Right lung (tissue), 10 donors: ENCODE data around the gene DDX46. TPM values are rescaled to one million over a fixed set of nuclear protein-coding genes. Genes with fewer than 3 reads are reported as not detected.
"Not testable (repeated sequence)": the region's sequence is repeated elsewhere in the genome, so short reads cannot be mapped to it uniquely, and the experiment has no call there.

ENCODE experiments used
- DNase-seq, 2 donors: peaks; one replicate each; pipeline ENCODE4 v3.0.0-alpha.2; 2013
- long read RNA-seq, 8 donors: transcript quantifications; one replicate each; lab custom pipeline, GENCODE V29; 2026
- polyA plus RNA-seq, 5 donors: library from polyadenylated mRNA; unstranded; fragments of 120-200 nt; gene quantifications; one replicate each; pipeline versions ENCODE4 v1.2.1 to v1.2.3, GENCODE V29; 2013; ENCODE audit warnings: inconsistent platforms in 1 of 5, low replicate concordance in 1 of 5; ENCODE audit not compliant: insufficient read length in 5 of 5, insufficient read depth in 1 of 5

Gene DDX46, protein sequence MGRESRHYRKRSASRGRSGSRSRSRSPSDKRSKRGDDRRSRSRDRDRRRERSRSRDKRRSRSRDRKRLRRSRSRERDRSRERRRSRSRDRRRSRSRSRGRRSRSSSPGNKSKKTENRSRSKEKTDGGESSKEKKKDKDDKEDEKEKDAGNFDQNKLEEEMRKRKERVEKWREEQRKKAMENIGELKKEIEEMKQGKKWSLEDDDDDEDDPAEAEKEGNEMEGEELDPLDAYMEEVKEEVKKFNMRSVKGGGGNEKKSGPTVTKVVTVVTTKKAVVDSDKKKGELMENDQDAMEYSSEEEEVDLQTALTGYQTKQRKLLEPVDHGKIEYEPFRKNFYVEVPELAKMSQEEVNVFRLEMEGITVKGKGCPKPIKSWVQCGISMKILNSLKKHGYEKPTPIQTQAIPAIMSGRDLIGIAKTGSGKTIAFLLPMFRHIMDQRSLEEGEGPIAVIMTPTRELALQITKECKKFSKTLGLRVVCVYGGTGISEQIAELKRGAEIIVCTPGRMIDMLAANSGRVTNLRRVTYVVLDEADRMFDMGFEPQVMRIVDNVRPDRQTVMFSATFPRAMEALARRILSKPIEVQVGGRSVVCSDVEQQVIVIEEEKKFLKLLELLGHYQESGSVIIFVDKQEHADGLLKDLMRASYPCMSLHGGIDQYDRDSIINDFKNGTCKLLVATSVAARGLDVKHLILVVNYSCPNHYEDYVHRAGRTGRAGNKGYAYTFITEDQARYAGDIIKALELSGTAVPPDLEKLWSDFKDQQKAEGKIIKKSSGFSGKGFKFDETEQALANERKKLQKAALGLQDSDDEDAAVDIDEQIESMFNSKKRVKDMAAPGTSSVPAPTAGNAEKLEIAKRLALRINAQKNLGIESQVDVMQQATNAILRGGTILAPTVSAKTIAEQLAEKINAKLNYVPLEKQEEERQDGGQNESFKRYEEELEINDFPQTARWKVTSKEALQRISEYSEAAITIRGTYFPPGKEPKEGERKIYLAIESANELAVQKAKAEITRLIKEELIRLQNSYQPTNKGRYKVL
- 100 to 1,000 TPM in 1 of 5 donors, 10 to 100 TPM in 4; 56.6 to 104 (median 94.5) TPM for polyA plus RNA-seq
- long read RNA-seq, donor 1, partial matches to known transcripts: 126 of 132 reads
- long read RNA-seq, donor 1, other reads (novel, unspliced or antisense): 0 of 132 reads
- long read RNA-seq, donor 2, partial matches to known transcripts: 86 of 86 reads
- long read RNA-seq, donor 2, other reads (novel, unspliced or antisense): 0 of 86 reads
- long read RNA-seq, donor 3, partial matches to known transcripts: 93 of 94 reads
- long read RNA-seq, donor 3, other reads (novel, unspliced or antisense): 0 of 94 reads
- long read RNA-seq, donor 4, partial matches to known transcripts: 73 of 74 reads
- long read RNA-seq, donor 4, other reads (novel, unspliced or antisense): 0 of 74 reads
- long read RNA-seq, donor 5, partial matches to known transcripts: 202 of 205 reads
- long read RNA-seq, donor 5, other reads (novel, unspliced or antisense): 0 of 205 reads
- long read RNA-seq, donor 6, partial matches to known transcripts: 170 of 171 reads
- long read RNA-seq, donor 6, other reads (novel, unspliced or antisense): 0 of 171 reads
- long read RNA-seq, donor 7, partial matches to known transcripts: 191 of 192 reads
- long read RNA-seq, donor 7, other reads (novel, unspliced or antisense): 0 of 192 reads
- long read RNA-seq, donor 8, partial matches to known transcripts: 36 of 36 reads
- long read RNA-seq, donor 8, other reads (novel, unspliced or antisense): 0 of 36 reads

DNA sequence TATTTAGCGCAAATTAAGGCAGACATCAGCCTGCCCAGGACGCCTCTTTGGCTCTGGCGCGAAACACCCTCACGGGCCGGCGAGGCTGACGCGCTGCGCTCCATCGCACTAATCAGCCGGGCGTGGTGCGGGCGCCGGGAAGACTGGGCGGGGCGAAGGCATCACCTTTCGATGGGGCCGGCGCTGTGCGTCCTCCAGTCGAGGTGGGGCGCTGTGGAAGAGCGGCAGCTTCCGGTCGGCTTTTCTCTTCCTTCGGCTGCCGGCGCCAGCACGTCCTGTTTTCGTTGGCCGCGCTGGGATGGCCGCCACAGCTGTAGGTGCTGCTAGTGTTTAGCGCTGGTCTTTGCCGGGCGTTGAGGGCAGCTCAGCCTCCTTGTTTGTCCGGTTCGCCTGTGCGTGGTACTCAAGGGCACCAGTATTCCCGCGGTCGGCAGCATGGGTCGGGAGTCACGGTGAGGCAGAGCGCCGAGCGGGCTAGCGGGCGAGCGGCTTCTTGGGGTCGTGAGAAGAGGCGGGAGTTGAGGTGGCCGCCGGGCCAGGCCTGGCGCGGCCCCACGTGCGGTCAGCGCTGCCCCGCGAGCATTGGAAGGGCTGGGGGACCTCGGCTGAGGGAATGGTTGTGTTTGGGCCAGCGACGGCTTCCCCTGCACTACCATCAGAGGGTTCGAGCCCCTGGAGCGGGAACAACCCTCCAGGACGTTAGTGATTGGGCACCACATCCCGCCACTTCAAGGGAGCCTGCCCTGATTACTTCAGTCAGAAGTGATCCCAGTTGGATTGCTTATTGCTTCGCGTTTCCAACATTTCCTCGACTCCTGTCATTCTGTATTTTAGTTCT, at the start of gene DDX46:
Gene DDX46 (plus strand): TSS at position 276 of the 838 bp plus-strand sequence. CDS start 160 bp downstream, at position 436.
- peak; percentile 84 to 88 for DNase-seq

DNA sequence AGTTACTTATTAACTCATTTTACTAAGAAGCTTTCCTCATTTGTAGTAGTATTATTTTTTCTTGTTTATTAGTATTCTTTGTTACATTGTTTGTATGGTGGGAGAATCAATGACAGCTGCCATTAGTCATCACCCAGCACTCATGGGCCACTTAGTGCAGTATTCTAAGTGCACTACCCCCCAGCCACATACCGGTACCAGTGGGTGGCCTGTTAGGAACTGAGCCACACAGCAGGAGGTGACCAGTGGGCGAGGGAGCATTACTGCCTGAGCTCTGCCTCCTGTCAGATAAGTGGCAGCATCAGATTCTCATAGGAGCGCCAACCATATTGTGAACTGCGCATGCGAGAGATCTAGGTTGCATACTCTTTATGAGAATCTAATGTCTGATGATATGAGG, 44.5 kb upstream of the DDX46 start:
- no peak for DNase-seq

DNA sequence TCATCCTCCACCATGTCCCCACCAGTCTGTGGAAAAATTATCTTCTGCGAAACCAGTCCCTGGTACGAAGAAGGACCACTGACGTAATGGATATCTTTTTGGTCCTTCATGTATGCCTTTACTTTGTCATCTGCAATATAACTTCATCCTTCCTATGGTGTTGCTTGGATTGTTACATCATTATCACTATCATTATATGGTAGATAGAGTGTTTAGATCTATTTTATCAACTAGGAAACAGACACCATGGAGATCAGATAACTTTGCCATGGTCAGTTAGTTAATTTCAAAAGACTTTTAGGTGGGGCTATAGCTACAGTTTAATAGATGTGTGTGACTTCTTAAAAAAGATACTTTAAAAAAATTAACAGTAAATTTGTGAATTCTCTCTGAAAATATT, 44.0 kb upstream of the DDX46 start:
- no peak for DNase-seq

DNA sequence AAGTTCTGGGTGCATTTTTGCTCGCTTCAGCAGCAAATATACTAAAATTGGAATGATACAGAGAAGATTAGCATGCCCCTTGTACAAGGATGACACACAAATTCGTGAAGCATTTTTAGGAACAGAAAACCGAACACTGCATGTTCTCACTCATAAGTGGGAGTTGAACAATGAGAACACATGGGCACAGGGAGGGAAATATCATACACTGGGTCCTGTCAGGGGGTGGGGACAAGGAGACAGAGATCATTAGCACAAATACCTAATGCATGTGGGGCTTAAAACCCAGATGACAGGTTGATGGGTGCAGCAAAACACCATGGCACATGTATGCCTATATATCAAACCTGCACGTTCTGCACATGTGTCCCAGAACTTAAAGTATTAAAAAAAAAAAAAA, 43.1 kb upstream of the DDX46 start:
- DNase-seq: not testable (repeated sequence)

DNA sequence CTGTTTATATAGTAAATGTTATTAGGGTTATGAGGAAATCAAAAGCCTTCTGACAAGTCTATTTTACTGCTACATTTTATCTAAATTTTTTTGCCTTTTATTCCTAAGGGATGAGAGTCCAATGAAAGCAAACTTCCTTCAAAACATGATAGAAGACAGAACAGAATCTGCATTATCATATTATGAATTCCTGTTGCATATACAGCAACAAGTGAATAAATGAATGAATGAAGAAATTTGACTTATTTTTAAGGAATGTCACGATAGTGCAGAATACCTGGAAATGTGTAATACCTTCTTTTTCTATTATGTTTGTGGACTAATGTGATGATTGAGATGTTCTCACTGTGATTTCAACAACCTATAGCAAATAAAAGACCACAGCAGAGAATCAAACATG, 33.7 kb upstream of the DDX46 start:
- DNase-seq: no peak

DNA sequence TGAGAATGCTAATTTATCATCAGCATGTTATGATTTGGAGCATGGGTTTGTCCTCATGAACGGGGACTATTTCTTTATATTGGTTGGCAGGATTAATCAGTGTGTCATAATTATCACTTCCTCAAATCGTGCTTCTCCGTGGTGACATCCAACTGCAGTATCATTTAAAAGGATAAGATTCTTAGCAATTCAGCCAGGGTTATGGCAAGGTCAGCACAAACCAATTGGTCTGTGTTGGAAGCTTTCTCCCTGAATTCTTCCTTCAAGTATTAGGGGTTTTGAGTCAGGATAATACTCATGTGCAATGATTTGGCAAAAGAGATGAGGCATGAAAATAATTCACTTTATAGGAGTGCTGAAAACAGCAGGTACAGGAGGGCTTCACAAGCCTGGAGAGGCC, 25.8 kb upstream of the DDX46 start:
- DNase-seq: no peak

DNA sequence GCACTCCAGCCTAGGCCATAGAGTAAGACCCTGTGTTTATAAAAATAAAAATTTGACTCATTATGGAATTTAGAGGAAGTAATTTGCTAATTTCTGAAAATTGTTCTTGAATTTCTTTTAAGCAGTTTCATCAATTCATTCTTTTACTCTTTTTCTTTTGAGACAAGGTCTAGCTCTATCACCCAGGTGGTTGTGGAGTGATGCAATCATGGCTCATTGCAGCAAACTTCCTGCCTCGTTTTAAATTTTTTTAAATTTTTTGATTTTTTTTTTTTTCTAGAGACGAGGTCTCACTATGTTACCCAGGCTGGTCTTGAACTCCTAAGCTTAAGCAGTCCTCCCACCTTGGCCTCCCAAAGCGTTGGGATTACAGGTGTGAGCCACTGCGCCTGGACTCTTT, 23.3 kb upstream of the DDX46 start:
- DNase-seq: no peak

DNA sequence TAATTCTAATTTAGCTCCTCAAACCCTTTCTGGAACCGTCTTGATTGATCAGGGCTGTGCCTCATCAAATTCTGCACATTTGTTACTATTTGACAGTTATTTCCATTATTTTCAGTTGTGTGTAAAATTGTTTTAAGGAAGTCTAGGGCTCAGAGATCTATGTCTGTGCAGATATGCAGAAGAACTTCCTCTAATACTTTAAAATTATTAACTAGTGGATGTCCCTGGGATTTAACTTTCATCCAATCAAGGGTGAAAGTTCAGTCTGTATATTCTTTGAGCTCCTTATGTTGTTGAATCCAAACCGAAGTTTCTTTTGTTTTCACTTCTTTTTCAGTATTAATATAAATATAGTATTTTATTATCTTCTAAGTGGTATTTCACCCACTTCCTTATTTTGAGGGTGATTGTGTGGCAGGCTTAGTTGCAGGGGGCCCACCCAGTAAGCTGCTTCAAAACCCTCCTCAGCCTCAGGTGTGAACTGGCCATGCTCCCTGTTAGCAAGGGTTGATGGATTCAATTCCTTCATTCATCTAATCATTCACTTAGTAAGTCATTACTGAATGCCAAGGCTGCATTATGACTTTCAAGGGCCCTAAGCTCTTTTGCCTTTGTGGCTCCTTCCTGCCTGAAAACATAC, 22.3 kb upstream of the DDX46 start:
- DNase-seq: no peak

DNA sequence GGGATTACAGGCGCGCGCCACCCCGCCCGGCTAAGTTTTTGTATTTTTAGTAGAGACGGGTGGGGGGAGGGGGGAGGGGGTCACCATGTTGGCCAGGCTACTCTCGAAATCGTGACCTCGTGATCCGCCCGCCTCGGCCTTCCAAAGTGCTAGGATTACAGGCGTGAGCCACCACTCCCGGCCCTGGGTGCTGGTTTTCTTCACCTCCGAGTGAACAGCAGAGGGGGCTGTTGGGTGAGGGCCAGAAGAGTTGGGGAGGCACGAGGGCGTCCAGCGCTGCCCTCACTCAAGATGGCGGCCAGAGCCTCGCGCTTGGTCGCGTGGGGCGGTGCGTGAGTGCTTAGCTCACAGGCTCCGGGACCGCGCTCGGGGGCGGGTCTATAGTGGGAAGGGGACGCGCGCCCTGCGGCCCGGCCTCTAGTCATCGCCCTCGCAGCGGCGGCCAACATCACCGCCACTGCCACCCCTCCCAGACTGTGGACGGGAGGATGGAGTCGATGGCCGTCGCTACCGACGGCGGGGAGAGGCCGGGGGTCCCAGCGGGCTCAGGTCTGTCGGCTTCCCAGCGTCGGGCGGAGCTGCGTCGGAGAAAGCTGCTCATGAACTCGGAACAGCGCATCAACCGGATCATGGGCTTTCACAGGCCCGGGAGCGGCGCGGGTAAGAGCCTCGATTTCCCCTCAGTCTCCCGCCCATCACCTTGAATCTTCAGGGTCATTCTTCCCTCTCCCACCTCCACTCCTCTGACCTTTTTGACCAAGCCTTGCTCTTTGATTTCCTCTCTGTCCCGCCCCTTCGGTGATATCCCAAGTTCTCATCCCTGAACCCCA, 20.2 kb upstream of the DDX46 start, which contains the start of gene CAMLG:
Gene CAMLG (plus strand): TSS at position 416 of the 830 bp plus-strand sequence. CDS start 73 bp downstream, at position 489.
- peak; percentile 98 to 99 for DNase-seq

DNA sequence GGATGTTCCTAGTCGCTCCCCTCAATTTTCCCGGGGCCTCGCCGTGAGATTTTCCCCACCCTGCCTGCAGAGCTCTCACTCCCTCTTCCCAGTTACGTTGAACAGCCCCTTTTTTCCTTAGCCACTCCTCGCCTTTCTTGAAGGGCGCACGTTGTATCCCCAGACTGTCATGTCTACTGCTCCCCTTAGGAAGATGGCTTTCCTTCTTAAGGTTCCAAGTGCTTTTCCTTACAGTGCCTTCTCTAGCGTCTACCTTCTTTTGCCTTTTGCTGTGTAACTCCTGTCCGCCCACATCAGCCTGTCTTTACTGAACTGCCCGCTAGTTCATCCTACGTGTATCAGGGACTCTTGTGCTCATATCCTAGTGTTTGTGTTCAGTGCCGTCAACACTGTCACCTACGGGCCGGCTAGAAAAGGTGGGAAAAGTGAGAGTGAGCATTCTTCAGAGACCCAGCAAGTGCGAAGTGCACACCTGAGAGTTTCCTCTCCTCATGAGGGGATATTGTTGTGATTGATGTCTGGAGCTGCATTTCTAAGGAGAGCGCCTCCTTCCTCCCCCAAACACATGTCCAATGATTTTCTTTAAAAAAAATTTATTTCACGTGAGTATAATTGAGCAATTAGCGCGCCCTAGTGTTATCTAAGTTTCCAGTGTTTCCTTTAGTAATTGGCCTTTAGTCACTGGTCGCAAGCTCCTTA, 19.5 kb upstream of the DDX46 start:
- peak; percentile 31 to 46 for DNase-seq

DNA sequence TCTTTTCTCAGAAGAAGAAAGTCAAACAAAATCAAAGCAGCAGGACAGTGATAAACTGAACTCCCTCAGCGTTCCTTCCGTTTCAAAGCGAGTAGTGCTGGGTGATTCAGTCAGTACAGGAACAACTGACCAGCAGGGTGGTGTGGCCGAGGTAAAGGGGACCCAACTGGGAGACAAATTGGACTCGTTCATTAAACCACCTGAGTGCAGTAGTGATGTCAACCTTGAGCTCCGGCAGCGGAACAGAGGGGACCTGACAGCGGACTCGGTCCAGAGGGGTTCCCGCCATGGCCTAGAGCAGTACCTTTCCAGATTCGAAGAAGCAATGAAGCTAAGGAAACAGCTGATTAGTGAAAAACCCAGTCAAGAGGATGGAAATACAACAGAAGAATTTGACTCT, 17.5 kb upstream of the DDX46 start:
- no peak for DNase-seq

DNA sequence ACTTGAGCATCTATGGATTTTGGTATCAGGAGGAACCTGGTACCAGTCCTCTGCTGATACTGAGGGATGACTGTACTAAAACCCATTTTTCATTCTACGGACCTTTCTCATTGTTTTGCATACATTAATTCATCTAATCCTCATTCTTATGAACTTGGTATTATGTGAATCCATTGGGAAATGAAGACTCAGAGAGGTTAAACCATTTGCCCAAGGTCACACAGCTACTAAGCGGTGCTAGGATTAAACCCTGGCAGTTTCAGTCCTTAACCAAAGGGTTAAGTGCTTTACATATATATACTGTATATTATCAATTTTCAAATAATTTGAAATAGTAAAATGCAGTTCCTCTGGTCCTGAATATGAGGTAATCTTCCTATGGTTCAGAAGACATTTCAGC, 16.4 kb upstream of the DDX46 start:
- DNase-seq: no peak

DNA sequence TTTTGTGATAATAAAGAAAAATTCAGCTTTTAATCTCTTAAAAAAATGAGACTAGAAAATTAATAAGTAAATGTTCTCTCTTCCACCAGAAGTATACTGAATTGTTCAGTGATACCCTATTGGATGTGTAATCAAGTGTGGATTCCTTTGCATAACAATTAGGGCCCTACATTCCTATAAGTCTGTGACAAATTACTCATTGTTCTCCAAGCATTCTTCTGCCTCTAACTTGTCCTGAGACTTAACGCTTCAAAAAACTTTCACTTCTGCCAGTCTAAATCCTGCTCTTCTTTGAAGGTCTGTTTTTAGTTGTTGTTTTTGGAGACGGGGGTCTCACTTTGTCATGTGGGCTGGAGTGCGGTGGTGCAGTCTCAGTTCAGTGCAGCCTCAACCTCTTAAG, 9.2 kb upstream of the DDX46 start:
- DNase-seq: no peak

DNA sequence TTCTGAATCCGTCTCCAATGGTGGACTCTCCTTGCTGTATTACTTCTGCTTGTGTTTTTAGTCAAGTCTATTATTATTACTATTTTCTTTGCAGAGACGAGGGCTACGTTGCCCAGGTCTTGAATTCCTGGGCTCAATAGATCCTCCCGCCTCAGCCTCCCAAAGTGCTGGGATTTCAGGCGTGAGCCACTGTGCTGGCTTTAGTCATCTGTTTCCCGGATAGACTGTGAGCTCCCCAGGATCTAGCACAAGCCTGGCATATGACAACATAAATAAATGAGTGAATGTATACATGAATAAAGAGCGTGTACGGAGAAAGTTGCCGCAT, 439 bp upstream of the DDX46 start:
- no peak for DNase-seq

DNA sequence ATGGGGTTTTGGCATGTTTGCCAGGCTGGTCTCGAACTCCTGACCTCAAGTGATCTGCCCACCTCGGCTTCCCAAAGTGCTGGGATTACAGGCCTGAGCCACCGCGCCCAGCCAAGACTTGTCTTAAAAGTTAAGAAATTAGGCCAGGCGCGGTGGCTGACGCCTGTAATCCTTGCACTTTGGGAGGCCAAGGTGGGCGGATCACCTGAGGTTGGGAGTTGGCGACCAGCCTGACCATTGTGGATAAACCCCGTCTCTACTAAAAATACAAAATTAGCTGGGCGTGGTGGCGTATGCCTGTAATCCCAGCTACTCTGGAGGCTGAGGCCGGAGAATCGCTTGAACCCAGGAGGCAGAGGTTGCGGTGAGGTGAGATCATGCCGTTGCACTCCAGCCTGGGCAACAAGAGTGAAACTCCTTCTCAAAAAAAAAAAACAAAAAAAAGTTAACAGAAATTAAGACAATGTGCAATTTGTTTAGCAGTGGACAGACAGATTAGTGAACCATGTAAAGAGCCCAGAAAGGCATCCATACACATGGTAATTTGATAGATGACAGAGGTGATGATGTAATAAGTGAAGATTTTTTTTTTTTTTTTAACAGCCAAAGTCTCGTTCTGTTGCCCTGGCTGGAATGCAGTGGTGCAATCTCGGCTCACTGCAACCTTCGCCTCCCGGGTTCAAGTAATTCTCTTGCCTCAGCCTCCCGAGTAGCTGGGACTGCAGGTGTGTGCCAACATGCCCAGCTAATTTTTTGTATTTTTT, 9.1 kb downstream of the DDX46 start:
- DNase-seq: not testable (repeated sequence)

DNA sequence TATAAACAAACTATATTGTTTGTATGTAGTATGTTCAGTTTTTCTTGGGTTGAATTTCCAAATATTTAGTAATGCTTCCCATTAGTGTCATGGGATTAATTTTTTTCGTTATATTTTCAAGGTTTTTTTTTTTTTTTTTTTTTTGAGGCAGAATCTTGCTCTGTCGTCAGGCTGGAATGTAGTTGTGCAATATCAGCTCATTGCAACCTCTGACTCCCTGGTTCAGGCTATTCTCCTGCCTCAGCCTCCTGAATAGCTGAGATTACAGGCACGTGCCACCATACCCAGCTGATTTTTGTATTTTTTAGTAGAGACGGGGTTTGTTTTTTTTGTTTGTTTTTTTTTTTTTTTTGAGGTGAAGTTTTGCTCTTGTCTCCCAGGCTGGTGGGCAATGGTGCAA, 10.6 kb downstream of the DDX46 start:
- DNase-seq: no peak
